AG04449 (cell line): Measurements from ENCODE around the gene FLOT1.

Source experiments
- CTCF ChIA-PET: fragments of 350-600 bp; formaldehyde crosslinking; extraction: SDS; loops from one replicate; lab custom pipeline; 2021; ENCODE audit warnings: antibody characterized with exemption; lab: Yijun Ruan, JAX
- POLR2A ChIA-PET: fragments of 400-600, 350-600 bp; formaldehyde crosslinking; extraction: SDS; loops from one replicate; lab custom pipeline; 2020; ENCODE audit warnings: antibody characterized with exemption, inconsistent platforms; lab: Yijun Ruan, JAX
- DNase-seq: peaks from one replicate; pipeline ENCODE4 v3.0.0-alpha.2; 2010; ENCODE audit warnings: low read depth, low spot score
- H3K4me3 ChIP-seq: 2 replicates; pipeline ENCODE4 v1.5.1; 2011; ENCODE audit warnings: low read depth, mild to moderate bottlenecking, control low read depth, low read length
- TF ChIP-seq, protein P1 (sequence below): IDR thresholded peaks from one replicate; pipeline ENCODE4 v1.5.1; 2011; ENCODE audit warnings: mild to moderate bottlenecking, moderate library complexity, low read length, control low read depth, inconsistent platforms; ENCODE audit not compliant: insufficient read depth; ENCODE audit errors: missing control alignments

The FLOT1 gene

DNA sequence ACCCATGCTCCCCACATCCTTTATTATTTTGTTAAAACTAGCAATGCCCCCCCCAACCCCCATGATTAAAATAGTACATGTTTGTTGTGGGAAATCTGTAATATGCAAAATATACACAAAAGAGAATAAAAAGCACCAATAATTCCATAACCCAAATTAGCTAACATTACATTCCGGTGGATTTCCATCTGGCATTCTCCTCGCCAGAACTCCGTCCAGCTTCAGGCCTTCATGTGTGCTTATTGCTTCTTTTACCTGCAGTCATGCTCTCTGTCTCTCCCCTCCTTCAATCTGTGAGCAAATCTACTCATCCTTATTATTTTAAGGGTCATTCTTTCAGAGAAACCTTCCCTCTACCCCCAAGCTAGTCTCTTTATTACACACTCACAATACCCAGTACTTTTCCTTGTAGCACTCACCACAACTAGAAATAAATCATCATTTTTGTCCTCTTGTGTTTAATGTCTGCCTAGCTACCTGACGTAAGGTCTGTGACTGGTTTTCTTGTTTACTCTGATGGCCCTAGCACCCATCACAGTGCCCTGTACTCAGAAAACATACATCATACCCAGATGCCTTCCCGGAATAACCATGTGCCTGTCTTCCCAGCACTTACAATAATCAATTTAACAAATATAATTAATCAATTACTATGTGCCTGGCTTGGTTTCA lies 27.5 kb upstream of the FLOT1 start:
- no peak for DNase-seq
- CTCF ChIA-PET, result interaction anchor here (0.6 to 1.9 kb wide), 6 partner anchors 9 to 52 kb away, joined by 3 to 6 read pairs (median 4); no protein-coding TSS in a partner anchor
- TF ChIP-seq, protein P1, sequence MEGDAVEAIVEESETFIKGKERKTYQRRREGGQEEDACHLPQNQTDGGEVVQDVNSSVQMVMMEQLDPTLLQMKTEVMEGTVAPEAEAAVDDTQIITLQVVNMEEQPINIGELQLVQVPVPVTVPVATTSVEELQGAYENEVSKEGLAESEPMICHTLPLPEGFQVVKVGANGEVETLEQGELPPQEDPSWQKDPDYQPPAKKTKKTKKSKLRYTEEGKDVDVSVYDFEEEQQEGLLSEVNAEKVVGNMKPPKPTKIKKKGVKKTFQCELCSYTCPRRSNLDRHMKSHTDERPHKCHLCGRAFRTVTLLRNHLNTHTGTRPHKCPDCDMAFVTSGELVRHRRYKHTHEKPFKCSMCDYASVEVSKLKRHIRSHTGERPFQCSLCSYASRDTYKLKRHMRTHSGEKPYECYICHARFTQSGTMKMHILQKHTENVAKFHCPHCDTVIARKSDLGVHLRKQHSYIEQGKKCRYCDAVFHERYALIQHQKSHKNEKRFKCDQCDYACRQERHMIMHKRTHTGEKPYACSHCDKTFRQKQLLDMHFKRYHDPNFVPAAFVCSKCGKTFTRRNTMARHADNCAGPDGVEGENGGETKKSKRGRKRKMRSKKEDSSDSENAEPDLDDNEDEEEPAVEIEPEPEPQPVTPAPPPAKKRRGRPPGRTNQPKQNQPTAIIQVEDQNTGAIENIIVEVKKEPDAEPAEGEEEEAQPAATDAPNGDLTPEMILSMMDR, result no peak
- no peak overlapping the region for H3K4me3 ChIP-seq
- POLR2A ChIA-PET, result interaction anchor here (0.5 to 2.8 kb wide), 8 partner anchors 11 to 59 kb away, joined by 4 to 46 read pairs (median 14); partner anchors contain the start of genes FLOT1 and IER3

DNA sequence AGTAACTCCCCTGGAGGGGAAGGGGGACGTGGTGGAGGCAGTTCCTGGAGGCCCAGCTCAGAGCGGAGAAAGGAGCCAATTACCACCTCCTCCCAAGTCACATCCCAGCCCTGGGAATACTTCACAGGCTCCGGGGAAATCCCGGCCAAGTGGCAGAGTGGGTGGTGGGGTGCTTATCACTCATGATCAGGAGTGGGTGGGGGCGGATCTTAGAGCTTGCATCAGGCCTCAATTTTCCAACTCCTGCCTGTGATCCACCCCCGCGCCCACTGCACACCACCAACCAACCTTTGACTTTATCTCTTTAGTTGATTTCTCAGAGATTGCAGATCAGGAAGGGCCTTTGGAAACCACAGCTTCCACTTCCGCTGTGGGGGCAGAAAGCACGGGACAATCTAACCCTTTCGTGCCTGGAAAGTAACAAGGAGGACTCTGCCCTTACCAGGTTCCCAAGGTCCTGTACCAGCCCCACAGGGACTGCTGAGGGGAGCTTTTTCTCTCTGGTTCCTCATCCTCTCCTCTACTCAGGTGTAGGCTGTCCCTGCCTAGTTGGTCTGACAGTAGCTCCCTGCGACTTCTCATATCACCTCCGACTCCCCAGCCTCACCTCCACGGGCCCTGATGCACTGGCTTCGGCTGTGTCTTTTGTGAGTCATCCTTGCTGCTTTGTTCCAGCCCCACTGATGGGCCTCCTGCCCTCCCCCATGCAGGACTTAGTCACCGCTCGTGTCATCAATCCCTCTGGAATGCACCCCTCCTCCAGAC lies 26.8 kb upstream of the FLOT1 start:
- peak; percentile 87 for DNase-seq
- H3K4me3 ChIP-seq, result peak overlapping the region; percentile 39
- TF ChIP-seq, protein P1, result no peak
- POLR2A ChIA-PET, result interaction anchor here (0.5 to 2.8 kb wide), 14 partner anchors 9 to 59 kb away, joined by 3 to 46 read pairs (median 5); partner anchors contain the start of genes FLOT1, IER3 and MDC1
- CTCF ChIA-PET, result interaction anchor here (0.6 to 1.6 kb wide), 7 partner anchors 9 to 108 kb away, joined by 3 to 6 read pairs (median 4); no protein-coding TSS in a partner anchor

DNA sequence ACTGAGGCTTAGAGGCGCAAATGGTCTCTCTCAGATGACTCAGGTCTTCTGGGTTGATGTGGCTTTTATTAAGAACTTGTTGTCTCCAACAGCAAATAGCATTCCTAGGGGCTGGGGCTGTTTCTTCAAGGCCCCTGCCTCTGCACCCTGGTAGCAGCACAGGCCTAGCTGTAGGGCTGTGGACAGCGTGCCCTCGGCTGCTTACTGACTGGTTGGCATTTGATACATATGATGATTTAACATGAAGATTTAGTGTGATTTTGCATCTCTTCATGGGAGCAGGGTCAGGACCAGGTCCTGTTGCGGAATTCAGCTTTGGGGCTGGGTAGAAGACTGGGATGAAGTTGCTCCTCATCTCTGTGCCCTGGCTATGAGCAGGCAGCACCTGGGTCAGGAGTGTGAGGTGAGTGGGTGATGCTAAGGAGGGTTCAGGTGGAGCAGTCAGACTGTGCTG lies 26.2 kb upstream of the FLOT1 start:
- no peak overlapping the region; the same call in 1 of the 2 replicates for H3K4me3 ChIP-seq
- TF ChIP-seq, protein P1, result no peak
- DNase-seq, result no peak
- ChIA-PET POLR2A (interaction anchor here (0.8 to 2.8 kb wide), 13 partner anchors 9 to 60 kb away, joined by 3 to 46 read pairs (median 5); partner anchors contain the start of genes FLOT1, IER3 and MDC1), CTCF (interaction anchor here (0.7 to 1.6 kb wide), 5 partner anchors 9 to 109 kb away, joined by 3 to 6 read pairs (median 4); no protein-coding TSS in a partner anchor)

DNA sequence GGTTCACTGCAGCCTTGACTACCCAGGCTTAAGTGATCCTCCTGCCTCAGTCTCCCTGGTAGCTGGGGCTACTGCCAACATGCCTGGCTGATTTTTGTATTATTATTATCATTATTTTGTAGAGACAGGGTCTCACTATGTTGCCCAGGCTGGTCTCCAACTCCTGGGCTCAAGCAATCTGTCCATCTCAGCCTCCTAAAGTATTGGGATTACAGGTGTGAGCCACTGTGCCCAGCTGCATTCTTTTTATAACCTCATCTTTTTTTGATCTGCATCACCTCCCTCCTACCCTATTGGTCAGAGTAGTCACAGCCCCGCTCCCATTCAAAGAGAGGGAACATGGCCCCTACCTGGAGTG lies 25.4 kb upstream of the FLOT1 start:
- no peak for DNase-seq
- CTCF ChIA-PET, result interaction anchor here (0.7 to 1.6 kb wide), 2 partner anchors 12 to 52 kb away, joined by 3 to 5 read pairs; no protein-coding TSS in a partner anchor
- no peak overlapping the region for H3K4me3 ChIP-seq
- POLR2A ChIA-PET, result interaction anchor here (0.7 to 2.5 kb wide), 2 partner anchors 25 to 46 kb away, joined by 3 to 46 read pairs; partner anchors contain the start of genes FLOT1 and IER3
- TF ChIP-seq, protein P1, result no peak

DNA sequence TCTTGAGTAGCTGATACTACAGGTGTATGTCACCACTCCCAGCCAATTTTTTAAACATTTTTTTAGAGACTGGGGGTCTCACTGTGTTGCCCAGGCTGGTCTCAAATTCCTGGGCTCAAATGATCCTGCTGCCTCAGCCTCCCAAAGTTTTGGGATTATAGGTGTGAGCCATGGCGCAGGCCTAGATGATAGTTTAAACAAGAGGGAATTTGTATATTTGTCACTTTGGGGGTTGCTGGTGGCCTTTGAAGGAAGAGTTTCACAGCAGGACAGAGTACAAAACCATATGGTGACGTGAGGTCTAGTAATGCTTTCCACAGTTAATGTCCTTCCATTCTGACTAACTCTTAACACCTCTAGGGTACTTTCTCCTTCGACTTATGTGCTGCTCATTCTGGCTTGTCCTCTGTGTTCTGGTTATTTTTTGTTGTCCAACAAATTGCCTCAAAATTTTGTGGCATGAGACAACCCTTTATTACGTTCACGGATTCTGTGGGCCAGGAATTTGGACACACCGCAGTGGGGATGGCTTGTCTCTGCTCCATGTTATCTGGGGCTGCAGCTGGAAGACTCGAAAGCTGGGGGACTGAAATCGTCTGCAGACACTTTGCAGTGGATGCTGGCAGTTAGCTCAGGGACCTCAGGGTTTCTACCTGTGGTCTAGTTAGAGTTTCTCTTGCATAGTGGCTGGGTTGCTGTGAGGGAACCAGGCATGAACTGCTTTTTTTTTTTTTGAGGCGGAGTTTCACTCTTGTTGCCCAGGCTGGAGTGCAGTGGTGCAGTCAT lies 24.9 kb upstream of the FLOT1 start:
- TF ChIP-seq, protein P1, result no peak
- no peak overlapping the region for H3K4me3 ChIP-seq
- POLR2A ChIA-PET, result interaction anchor here (0.5 to 0.7 kb wide), 2 partner anchors 46 to 94 kb away, joined by 3 read pairs; no protein-coding TSS in a partner anchor
- CTCF ChIA-PET, result interaction anchor here (0.7 to 1.8 kb wide), 4 partner anchors 11 to 53 kb away, joined by 3 to 6 read pairs (median 4); no protein-coding TSS in a partner anchor
- no peak for DNase-seq
